GM23338 (cell line): ENCODE data around the gene TUBA1C. TPM values are rescaled to one million over a fixed set of nuclear protein-coding genes. Genes with fewer than 3 reads are reported as not detected.

Source experiments
- ATAC-seq: fragments of 200-7000 bp; cut with Tn5 transposase; 3 replicates; pipeline ENCODE4 v1.9.1; 2020
- DNase-seq: peaks from one replicate; pipeline ENCODE4 v3.0.0-alpha.2; 2015; ENCODE audit warnings: low spot score
- H2AFZ ChIP-seq: fragments of 200-600 bp; sonication (generic); 2 replicates; pipeline ENCODE4 v1.8.0; 2016; ENCODE audit warnings: antibody characterized with exemption, mild to moderate bottlenecking, moderate library complexity
- H3F3A ChIP-seq: fragments of 200-600 bp; sonication (generic); replicated peaks from 2 replicates; pipeline ENCODE4 v1.8.0; 2017; ENCODE audit warnings: antibody characterized with exemption, mixed run types, low read depth
- H3K27ac ChIP-seq: fragments of 200-600 bp; sonication (generic); 2 replicates; pipeline ENCODE4 v1.6.1; 2016; ENCODE audit warnings: low read depth
- H3K27me3 ChIP-seq: fragments of 200-600 bp; sonication (generic); 2 replicates; pipeline ENCODE4 v1.8.0; 2016; ENCODE audit warnings: mild to moderate bottlenecking, mixed run types, moderate library complexity; ENCODE audit not compliant: insufficient read depth
- H3K36me3 ChIP-seq: fragments of 200-600 bp; sonication (generic); 2 replicates; pipeline ENCODE4 v1.8.0; 2016; ENCODE audit warnings: mild to moderate bottlenecking; ENCODE audit not compliant: insufficient read depth
- H3K4me1 ChIP-seq: fragments of 200-600 bp; sonication (generic); 2 replicates; pipeline ENCODE4 v1.8.0; 2016; ENCODE audit warnings: mild to moderate bottlenecking, moderate library complexity; ENCODE audit not compliant: insufficient read depth
- H3K4me2 ChIP-seq: fragments of 200-600 bp; sonication (generic); 2 replicates; pipeline ENCODE4 v1.7.1; 2017; ENCODE audit warnings: mixed run types
- H3K4me3 ChIP-seq: fragments of 200-600 bp; sonication (generic); 2 replicates; pipeline ENCODE4 v1.6.1; 2016; ENCODE audit warnings: mixed run types
- H3K79me2 ChIP-seq: fragments of 200-600 bp; sonication (generic); replicated peaks from 2 replicates; pipeline ENCODE4 v1.8.0; 2017; ENCODE audit warnings: mild to moderate bottlenecking; ENCODE audit not compliant: insufficient read depth
- H3K9me2 ChIP-seq: fragments of 200-600 bp; sonication (generic); 2 replicates; pipeline ENCODE4 v1.8.0; 2017; ENCODE audit not compliant: insufficient read depth
- H4K20me1 ChIP-seq: fragments of 200-600 bp; sonication (generic); replicated peaks from 2 replicates; pipeline ENCODE4 v1.8.0; 2017; ENCODE audit warnings: mild to moderate bottlenecking; ENCODE audit not compliant: insufficient read depth
- H3K27ac Mint-ChIP-seq: 2 replicates; pipeline ENCODE4 v1.8.0; 2020; ENCODE audit warnings: inconsistent platforms, mild to moderate bottlenecking, moderate library complexity, mixed read lengths
- H3K27me3 Mint-ChIP-seq: 3 replicates; pipeline ENCODE4 v1.8.0; 2022; ENCODE audit warnings: low read depth, mild to moderate bottlenecking, moderate library complexity, mixed read lengths, inconsistent platforms; ENCODE audit not compliant: insufficient read depth, poor library complexity
- H3K36me3 Mint-ChIP-seq: 3 replicates; pipeline ENCODE4 v1.8.0; 2021; ENCODE audit warnings: low read depth, mild to moderate bottlenecking, inconsistent platforms, moderate library complexity, mixed read lengths
- H3K4me1 Mint-ChIP-seq: 3 replicates; pipeline ENCODE4 v1.8.0; 2020; ENCODE audit warnings: mild to moderate bottlenecking, inconsistent platforms, mixed read lengths
- H3K4me3 Mint-ChIP-seq: 3 replicates; pipeline ENCODE4 v1.8.0; 2021; ENCODE audit warnings: moderate library complexity, mild to moderate bottlenecking, inconsistent platforms, mixed read lengths
- H3K9me3 Mint-ChIP-seq: 3 replicates; pipeline ENCODE4 v1.8.0; 2020; ENCODE audit warnings: moderate library complexity, mild to moderate bottlenecking, inconsistent platforms, mixed read lengths
- CREB1 ChIP-seq: fragments of 250-450 bp; sonication (Bioruptor Pico); IDR thresholded peaks from 2 replicates; pipeline ENCODE4 v1.5.0; 2020; ENCODE audit warnings: low read depth, mild to moderate bottlenecking, moderate library complexity
- EZH2 ChIP-seq: fragments of 200-600 bp; sonication (generic); IDR thresholded peaks from one replicate; pipeline ENCODE4 v1.8.0; 2017; ENCODE audit warnings: antibody characterized with exemption, mild to moderate bottlenecking, low read depth; ENCODE audit not compliant: unreplicated experiment
- EZH2phosphoT487 ChIP-seq: fragments of 200-600 bp; sonication (generic); IDR thresholded peaks from one replicate; pipeline ENCODE4 v1.8.1; 2018; ENCODE audit warnings: antibody characterized with exemption; ENCODE audit not compliant: unreplicated experiment
- JUNB ChIP-seq: IDR thresholded peaks from one replicate; pipeline ENCODE4 v1.6.1; 2016; ENCODE audit warnings: antibody characterized with exemption; ENCODE audit not compliant: unreplicated experiment
- NANOG ChIP-seq: IDR thresholded peaks from 2 replicates; pipeline ENCODE4 v1.6.1; 2016; ENCODE audit warnings: antibody characterized with exemption, borderline replicate concordance
- POLR2AphosphoS5 ChIP-seq: IDR thresholded peaks from 2 replicates; pipeline ENCODE4 v1.6.1; 2016; ENCODE audit warnings: antibody characterized with exemption, low read depth
- STAT1 ChIP-seq: IDR thresholded peaks from one replicate; pipeline ENCODE4 v1.6.1; 2016; ENCODE audit warnings: antibody characterized with exemption; ENCODE audit not compliant: unreplicated experiment
- ZNF114 ChIP-seq: fragments of 250-450 bp; sonication (Bioruptor Pico); IDR thresholded peaks from 2 replicates; pipeline ENCODE4 v1.5.0; 2020; ENCODE audit warnings: mild to moderate bottlenecking, moderate library complexity
- ZNF331 ChIP-seq: fragments of 250-450 bp; sonication (Bioruptor Pico); IDR thresholded peaks from 2 replicates; pipeline ENCODE4 v1.5.0; 2020; ENCODE audit warnings: low read depth, mild to moderate bottlenecking, moderate library complexity
- polyA plus RNA-seq: library from polyadenylated mRNA; unstranded; fragments of >200 nt; fragmentation: Nextera tagmentation; extraction: Ambion mirVana; gene quantifications from 2 replicates; pipeline ENCODE4 v1.2.1, GENCODE V29; 2016
- total RNA-seq: library from RNA; depleted of rRNA; stranded (reverse); fragments of >200 nt; shearing (Covaris generic); gene quantifications from 2 replicates; pipeline ENCODE4 v1.2.3, GENCODE V29; 2014
- TF ChIP-seq, protein P1 (sequence below): IDR thresholded peaks from 2 replicates; pipeline ENCODE4 v1.6.1; 2016; ENCODE audit warnings: antibody characterized with exemption
- TF ChIP-seq, protein P2 (sequence below): IDR thresholded peaks from one replicate; pipeline ENCODE4 v1.6.1; 2018; ENCODE audit warnings: antibody characterized with exemption; ENCODE audit not compliant: unreplicated experiment
- TF ChIP-seq, protein P3 (sequence below): fragments of 250-450 bp; sonication (Bioruptor Pico); IDR thresholded peaks from 2 replicates; pipeline ENCODE4 v1.5.0; 2020; ENCODE audit warnings: mild to moderate bottlenecking, moderate library complexity
- TF ChIP-seq, protein P4 (sequence below), 2 experiments: fragments of 200-600 bp in 1 of 2; sonication (generic) in 1 of 2; conservative IDR thresholded peaks; 2 replicates each; pipeline versions ENCODE4 v1.5.1 to v1.6.1; 2016 to 2017; ENCODE audit warnings: antibody characterized with exemption in 2 of 2, low read depth in 2 of 2, mild to moderate bottlenecking in 2 of 2, moderate library complexity in 1 of 2

TUBA1C gene
- total and polyA plus RNA-seq, 2 experiments from 2014 or later = 191 to 728 TPM

DNA sequence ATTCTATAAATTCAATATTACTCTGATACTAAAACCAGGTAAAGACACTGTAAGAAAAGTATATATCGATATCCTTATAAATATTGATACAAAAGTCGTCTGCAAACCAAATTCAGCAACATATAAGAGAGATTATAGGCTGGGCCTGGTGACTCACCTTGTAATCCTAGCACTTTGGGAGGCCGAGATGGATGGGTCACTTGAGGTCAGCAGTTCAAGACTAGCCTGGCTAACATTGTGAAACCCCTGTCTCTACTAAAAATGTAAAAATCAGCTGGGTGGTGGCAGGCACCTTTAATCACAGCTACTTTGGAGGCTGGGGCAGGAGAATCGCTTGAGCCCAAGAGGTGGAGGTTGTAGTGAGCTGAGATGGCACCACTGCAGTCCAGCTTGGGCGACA is 13.5 kb upstream of the TUBA1C start:
- peaks cover 2% of the 10 kb centered on the region for H3K27me3 Mint-ChIP-seq
- Histone ChIP-seq H3K9me2 (0 out of 2 replicates have a peak, but pooled peaks cover 6% of the 10 kb centered on the region), H3K79me2 (no peaks in the 10 kb centered on the region), H2AFZ (no peak overlapping the region), H3K4me1 (no peaks in the 10 kb centered on the region), H3F3A (no peaks in the 10 kb centered on the region), H3K4me3 (no peak overlapping the region), H3K27me3 (no peaks in the 10 kb centered on the region), H4K20me1 (no peaks in the 10 kb centered on the region), H3K27ac (no peak overlapping the region), H3K4me2 (no peak overlapping the region), H3K36me3 (no peaks in the 10 kb centered on the region)
- H3K4me1 Mint-ChIP-seq = no peaks in the 10 kb centered on the region
- DNase-seq (no peak), ATAC-seq (no peak)
- H3K4me3 Mint-ChIP-seq = no peak overlapping the region
- no peaks in the 10 kb centered on the region for H3K9me3 Mint-ChIP-seq
- TF ChIP-seq STAT1 (no peak), JUNB (no peak), NANOG (no peak), EZH2phosphoT487 (no peak), ZNF114 (CRISPR knock-in tag) (no peak), EZH2 (no peak), ZNF331 (CRISPR knock-in tag) (no peak), CREB1 (CRISPR knock-in tag) (no peak), POLR2AphosphoS5 (no peak)
- TF ChIP-seq, protein P1, sequence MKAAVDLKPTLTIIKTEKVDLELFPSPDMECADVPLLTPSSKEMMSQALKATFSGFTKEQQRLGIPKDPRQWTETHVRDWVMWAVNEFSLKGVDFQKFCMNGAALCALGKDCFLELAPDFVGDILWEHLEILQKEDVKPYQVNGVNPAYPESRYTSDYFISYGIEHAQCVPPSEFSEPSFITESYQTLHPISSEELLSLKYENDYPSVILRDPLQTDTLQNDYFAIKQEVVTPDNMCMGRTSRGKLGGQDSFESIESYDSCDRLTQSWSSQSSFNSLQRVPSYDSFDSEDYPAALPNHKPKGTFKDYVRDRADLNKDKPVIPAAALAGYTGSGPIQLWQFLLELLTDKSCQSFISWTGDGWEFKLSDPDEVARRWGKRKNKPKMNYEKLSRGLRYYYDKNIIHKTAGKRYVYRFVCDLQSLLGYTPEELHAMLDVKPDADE = no peak
- TF ChIP-seq, protein P2, sequence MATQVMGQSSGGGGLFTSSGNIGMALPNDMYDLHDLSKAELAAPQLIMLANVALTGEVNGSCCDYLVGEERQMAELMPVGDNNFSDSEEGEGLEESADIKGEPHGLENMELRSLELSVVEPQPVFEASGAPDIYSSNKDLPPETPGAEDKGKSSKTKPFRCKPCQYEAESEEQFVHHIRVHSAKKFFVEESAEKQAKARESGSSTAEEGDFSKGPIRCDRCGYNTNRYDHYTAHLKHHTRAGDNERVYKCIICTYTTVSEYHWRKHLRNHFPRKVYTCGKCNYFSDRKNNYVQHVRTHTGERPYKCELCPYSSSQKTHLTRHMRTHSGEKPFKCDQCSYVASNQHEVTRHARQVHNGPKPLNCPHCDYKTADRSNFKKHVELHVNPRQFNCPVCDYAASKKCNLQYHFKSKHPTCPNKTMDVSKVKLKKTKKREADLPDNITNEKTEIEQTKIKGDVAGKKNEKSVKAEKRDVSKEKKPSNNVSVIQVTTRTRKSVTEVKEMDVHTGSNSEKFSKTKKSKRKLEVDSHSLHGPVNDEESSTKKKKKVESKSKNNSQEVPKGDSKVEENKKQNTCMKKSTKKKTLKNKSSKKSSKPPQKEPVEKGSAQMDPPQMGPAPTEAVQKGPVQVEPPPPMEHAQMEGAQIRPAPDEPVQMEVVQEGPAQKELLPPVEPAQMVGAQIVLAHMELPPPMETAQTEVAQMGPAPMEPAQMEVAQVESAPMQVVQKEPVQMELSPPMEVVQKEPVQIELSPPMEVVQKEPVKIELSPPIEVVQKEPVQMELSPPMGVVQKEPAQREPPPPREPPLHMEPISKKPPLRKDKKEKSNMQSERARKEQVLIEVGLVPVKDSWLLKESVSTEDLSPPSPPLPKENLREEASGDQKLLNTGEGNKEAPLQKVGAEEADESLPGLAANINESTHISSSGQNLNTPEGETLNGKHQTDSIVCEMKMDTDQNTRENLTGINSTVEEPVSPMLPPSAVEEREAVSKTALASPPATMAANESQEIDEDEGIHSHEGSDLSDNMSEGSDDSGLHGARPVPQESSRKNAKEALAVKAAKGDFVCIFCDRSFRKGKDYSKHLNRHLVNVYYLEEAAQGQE = no peak
- TF ChIP-seq, protein P3, sequence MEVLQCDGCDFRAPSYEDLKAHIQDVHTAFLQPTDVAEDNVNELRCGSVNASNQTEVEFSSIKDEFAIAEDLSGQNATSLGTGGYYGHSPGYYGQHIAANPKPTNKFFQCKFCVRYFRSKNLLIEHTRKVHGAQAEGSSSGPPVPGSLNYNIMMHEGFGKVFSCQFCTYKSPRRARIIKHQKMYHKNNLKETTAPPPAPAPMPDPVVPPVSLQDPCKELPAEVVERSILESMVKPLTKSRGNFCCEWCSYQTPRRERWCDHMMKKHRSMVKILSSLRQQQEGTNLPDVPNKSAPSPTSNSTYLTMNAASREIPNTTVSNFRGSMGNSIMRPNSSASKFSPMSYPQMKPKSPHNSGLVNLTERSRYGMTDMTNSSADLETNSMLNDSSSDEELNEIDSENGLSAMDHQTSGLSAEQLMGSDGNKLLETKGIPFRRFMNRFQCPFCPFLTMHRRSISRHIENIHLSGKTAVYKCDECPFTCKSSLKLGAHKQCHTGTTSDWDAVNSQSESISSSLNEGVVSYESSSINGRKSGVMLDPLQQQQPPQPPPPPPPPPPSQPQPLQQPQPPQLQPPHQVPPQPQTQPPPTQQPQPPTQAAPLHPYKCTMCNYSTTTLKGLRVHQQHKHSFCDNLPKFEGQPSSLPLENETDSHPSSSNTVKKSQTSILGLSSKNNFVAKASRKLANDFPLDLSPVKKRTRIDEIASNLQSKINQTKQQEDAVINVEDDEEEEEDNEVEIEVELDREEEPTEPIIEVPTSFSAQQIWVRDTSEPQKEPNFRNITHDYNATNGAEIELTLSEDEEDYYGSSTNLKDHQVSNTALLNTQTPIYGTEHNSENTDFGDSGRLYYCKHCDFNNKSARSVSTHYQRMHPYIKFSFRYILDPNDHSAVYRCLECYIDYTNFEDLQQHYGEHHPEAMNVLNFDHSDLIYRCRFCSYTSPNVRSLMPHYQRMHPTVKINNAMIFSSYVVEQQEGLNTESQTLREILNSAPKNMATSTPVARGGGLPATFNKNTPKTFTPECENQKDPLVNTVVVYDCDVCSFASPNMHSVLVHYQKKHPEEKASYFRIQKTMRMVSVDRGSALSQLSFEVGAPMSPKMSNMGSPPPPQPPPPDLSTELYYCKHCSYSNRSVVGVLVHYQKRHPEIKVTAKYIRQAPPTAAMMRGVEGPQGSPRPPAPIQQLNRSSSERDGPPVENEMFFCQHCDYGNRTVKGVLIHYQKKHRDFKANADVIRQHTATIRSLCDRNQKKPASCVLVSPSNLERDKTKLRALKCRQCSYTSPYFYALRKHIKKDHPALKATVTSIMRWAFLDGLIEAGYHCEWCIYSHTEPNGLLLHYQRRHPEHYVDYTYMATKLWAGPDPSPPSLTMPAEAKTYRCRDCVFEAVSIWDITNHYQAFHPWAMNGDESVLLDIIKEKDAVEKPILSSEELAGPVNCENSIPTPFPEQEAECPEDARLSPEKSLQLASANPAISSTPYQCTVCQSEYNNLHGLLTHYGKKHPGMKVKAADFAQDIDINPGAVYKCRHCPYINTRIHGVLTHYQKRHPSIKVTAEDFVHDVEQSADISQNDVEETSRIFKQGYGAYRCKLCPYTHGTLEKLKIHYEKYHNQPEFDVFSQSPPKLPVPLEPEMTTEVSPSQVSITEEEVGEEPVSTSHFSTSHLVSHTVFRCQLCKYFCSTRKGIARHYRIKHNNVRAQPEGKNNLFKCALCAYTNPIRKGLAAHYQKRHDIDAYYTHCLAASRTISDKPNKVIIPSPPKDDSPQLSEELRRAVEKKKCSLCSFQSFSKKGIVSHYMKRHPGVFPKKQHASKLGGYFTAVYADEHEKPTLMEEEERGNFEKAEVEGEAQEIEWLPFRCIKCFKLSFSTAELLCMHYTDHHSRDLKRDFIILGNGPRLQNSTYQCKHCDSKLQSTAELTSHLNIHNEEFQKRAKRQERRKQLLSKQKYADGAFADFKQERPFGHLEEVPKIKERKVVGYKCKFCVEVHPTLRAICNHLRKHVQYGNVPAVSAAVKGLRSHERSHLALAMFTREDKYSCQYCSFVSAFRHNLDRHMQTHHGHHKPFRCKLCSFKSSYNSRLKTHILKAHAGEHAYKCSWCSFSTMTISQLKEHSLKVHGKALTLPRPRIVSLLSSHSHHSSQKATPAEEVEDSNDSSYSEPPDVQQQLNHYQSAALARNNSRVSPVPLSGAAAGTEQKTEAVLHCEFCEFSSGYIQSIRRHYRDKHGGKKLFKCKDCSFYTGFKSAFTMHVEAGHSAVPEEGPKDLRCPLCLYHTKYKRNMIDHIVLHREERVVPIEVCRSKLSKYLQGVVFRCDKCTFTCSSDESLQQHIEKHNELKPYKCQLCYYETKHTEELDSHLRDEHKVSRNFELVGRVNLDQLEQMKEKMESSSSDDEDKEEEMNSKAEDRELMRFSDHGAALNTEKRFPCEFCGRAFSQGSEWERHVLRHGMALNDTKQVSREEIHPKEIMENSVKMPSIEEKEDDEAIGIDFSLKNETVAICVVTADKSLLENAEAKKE (CRISPR knock-in tag) = no peak
- TF ChIP-seq, protein P4, sequence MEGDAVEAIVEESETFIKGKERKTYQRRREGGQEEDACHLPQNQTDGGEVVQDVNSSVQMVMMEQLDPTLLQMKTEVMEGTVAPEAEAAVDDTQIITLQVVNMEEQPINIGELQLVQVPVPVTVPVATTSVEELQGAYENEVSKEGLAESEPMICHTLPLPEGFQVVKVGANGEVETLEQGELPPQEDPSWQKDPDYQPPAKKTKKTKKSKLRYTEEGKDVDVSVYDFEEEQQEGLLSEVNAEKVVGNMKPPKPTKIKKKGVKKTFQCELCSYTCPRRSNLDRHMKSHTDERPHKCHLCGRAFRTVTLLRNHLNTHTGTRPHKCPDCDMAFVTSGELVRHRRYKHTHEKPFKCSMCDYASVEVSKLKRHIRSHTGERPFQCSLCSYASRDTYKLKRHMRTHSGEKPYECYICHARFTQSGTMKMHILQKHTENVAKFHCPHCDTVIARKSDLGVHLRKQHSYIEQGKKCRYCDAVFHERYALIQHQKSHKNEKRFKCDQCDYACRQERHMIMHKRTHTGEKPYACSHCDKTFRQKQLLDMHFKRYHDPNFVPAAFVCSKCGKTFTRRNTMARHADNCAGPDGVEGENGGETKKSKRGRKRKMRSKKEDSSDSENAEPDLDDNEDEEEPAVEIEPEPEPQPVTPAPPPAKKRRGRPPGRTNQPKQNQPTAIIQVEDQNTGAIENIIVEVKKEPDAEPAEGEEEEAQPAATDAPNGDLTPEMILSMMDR (conservative IDR thresholded peaks at IDR 0.05; ENCODE audit: low read depth in 2 of 2) = no peak
- H3K27ac Mint-ChIP-seq = no peak overlapping the region
- H3K36me3 Mint-ChIP-seq = no peaks in the 10 kb centered on the region
